ENCODE data around the gene PUDP. TPM values are rescaled to one million over a fixed set of nuclear protein-coding genes. Genes with fewer than 3 reads are reported as not detected.

PUDP gene
- total RNA-seq, 4 donors from 2014 or later: 11.9 to 29.2 (median 14.1) TPM

DNA sequence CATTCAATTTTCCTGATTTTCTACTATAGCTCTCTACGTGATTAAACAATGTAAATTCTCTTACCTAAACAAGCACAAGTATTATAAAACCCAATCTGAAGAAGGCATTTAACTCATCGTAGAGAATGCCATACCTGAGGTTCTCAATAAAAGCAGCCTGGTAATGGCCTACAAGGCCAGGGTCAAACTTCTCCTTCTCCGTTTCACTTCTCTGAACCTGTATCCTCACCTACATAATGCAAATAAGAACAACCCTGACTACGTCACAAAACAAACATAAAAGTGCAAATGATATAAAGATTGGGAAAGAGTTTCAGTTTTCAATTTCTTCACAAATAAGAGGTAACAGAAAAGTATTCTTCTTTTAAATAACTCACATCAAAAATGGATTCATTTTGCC is 56.0 kb downstream of the PUDP start:
- TF ChIP-seq EP300 (IDR thresholded peaks at IDR 0.05) (no peak), POLR2A (IDR thresholded peaks at IDR 0.05) (no peak), CTCF (IDR thresholded peaks at IDR 0.05) (no peak)
- H3K4me1 ChIP-seq: no peaks in the 10 kb centered on the region
- no peak for DNase-seq (ENCODE audit: low spot score in 2 of 2)
- H3K27me3 ChIP-seq: no peaks in the 10 kb centered on the region
- 93 to 94% methylated on average over 4 of the region's 4 CpGs for WGBS, 2 donors
- H3K9me3 ChIP-seq: no peaks in the 10 kb centered on the region
- H3K27ac ChIP-seq: no peak overlapping the region
- H3K36me3 ChIP-seq: no peaks in the 10 kb centered on the region
- no peak overlapping the region for H3K4me3 ChIP-seq

DNA sequence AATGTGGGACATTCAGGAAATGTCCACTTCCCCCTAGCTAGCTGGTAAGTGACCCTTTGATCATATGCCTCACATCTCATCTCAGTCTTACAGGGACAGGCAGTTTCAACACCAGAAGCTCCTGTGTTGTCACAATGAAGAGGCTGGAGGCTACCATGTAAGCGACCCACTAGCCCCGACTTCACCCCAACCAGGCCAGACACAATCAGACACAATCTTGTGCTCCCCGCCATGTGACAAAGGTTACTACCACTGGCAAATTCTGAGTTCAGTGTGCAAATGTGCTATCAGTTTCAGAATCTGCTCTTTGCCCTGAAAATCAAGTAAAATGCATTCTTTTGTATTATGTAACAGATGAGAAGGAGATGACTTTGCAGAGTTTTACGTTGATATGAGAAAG is 57.3 kb downstream of the PUDP start:
- no peaks in the 10 kb centered on the region for H3K36me3 ChIP-seq
- 70 to 78% methylated on average over 3 to 4 of the region's 4 CpGs for WGBS, 2 donors
- H3K27me3 ChIP-seq: no peaks in the 10 kb centered on the region
- no peak overlapping the region for H3K4me3 ChIP-seq
- no peak overlapping the region for H3K27ac ChIP-seq
- DNase-seq (ENCODE audit: low spot score in 2 of 2): no peak
- TF ChIP-seq EP300 (IDR thresholded peaks at IDR 0.05) (no peak), CTCF (IDR thresholded peaks at IDR 0.05) (no peak), POLR2A (IDR thresholded peaks at IDR 0.05) (no peak)
- no peaks in the 10 kb centered on the region for H3K4me1 ChIP-seq
- H3K9me3 ChIP-seq: no peaks in the 10 kb centered on the region

DNA sequence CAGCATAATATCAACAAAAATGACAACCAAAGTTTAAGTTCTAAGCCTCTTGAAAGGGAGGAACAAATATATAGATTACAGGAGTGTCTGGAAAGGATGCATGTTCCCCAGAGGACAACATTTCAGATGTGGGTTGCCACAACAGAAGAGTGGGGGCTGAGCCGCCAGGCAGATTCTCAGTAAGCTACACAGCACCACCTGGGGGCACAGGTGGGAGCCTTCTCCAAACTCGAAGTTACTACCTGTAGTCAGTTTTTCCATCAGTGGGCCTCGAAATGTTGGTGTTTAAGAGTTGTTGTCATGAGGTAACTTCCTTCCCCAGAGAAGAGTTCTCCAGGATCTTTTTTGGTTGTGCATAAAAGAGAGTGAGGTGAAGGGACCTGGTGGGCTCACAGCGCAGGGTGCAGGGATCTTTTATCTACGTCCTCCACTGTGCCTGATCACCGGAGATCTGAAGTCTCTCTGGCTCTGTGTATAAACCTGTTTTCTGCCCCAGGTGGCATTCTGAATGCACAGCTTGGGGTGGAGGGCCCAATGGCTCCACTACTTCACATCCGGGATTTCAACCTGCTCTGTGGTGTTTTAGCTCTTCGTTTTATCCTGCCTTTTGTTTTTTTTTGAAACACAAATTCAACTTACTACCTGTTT is 58.9 kb downstream of the PUDP start:
- Histone ChIP-seq H3K4me3 (no peak overlapping the region), H3K27me3 (no peaks in the 10 kb centered on the region), H3K9me3 (no peaks in the 10 kb centered on the region), H3K27ac (no peak overlapping the region), H3K4me1 (peaks cover 0 to 6% (median 0%) of the 10 kb centered on the region in 4 donors), H3K36me3 (no peaks in the 10 kb centered on the region)
- WGBS, 2 donors: 82 to 89% methylated on average over 8 of the region's 8 CpGs
- TF ChIP-seq EP300 (IDR thresholded peaks at IDR 0.05): no peak
- no peak for TF ChIP-seq CTCF (IDR thresholded peaks at IDR 0.05)
- TF ChIP-seq POLR2A (IDR thresholded peaks at IDR 0.05): no peak
- no peak for DNase-seq (ENCODE audit: low spot score in 2 of 2)

GRCh38 chrX:7086384-7086783 is 61.6 kb downstream of the PUDP start:
- TF ChIP-seq EP300 (IDR thresholded peaks at IDR 0.05): no peak
- no peak for TF ChIP-seq CTCF (IDR thresholded peaks at IDR 0.05)
- TF ChIP-seq POLR2A (IDR thresholded peaks at IDR 0.05): no peak
- H3K27me3 ChIP-seq: no peaks in the 10 kb centered on the region
- WGBS, 2 donors: 57 to 79% methylated on average over 3 of the region's 3 CpGs
- no peak overlapping the region for H3K4me3 ChIP-seq
- peaks cover 0 to 8% (median 0%) of the 10 kb centered on the region in 4 donors for H3K4me1 ChIP-seq
- no peak overlapping the region for H3K27ac ChIP-seq
- H3K9me3 ChIP-seq: no peaks in the 10 kb centered on the region
- DNase-seq (ENCODE audit: low spot score in 2 of 2): no peak
- peaks cover 0 to 9% (median 0%) of the 10 kb centered on the region in 3 donors for H3K36me3 ChIP-seq

DNA sequence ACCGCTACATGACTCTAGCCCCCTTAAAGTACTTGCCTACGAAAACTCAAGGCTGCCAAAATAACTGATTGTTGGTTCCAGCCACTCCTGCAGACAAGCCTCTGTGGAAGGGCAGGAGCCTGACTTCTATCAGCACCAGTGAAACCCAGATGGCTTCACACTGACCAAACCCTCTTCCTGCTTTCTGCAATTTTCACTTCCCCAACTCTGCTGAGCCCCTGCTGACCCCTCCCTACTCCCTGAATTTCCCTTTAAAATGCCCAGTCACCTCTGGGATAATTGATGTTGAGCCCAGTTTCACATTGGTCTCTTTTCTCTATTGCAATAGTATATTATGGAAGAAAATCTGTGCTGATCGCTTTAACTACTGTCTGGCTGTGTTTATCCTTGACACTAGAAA is 62.1 kb downstream of the PUDP start:
- no peak for TF ChIP-seq POLR2A (IDR thresholded peaks at IDR 0.05)
- no peak for TF ChIP-seq CTCF (IDR thresholded peaks at IDR 0.05)
- TF ChIP-seq EP300 (IDR thresholded peaks at IDR 0.05): no peak
- peaks cover 0 to 8% (median 0%) of the 10 kb centered on the region in 4 donors for H3K4me1 ChIP-seq
- WGBS, 2 donors: 82 to 93% methylated on average over 3 of the region's 3 CpGs

More for the DNA sequence above, 62.1 kb downstream of the PUDP start:
- Histone ChIP-seq H3K27me3 (no peaks in the 10 kb centered on the region), H3K4me3 (no peak overlapping the region), H3K9me3 (no peaks in the 10 kb centered on the region), H3K27ac (no peak overlapping the region), H3K36me3 (peaks cover 0 to 9% (median 0%) of the 10 kb centered on the region in 3 donors)
- no peak for DNase-seq (ENCODE audit: low spot score in 2 of 2)
